ENCODE results near the gene MRPL54.
A peak's percentile ranks its signal among the peaks of the same experiment; 100 is the strongest.
"Not testable (repeated sequence)": the region's sequence is repeated elsewhere in the genome, so short reads cannot be mapped to it uniquely, and the experiment has no call there.

MRPL54 gene

GRCh38 chr19:3762130-3762473 lies 380 bp upstream of the MRPL54 start:
- peak overlapping the region; percentile 97 for H3K4me3 Mint-ChIP-seq
- peaks cover 14% of the 10 kb centered on the region for H3K4me1 Mint-ChIP-seq
- no peak for TF ChIP-seq CTCF (IDR thresholded peaks at IDR 0.05)
- no peaks in the 10 kb centered on the region for H3K9me3 Mint-ChIP-seq
- DNase-seq = no peak
- H3K27ac Mint-ChIP-seq = peak overlapping the region; percentile 100
- no peaks in the 10 kb centered on the region for H3K36me3 Mint-ChIP-seq (ENCODE audit: low read depth)
- H3K27me3 Mint-ChIP-seq (ENCODE audit: low read depth, poor library complexity) = no peaks in the 10 kb centered on the region

GRCh38 chr19:3765121-3765520 lies 2.6 kb downstream of the MRPL54 start:
- no peak overlapping the region for H3K4me3 Mint-ChIP-seq
- H3K27ac Mint-ChIP-seq = no peak overlapping the region
- no peaks in the 10 kb centered on the region for H3K27me3 Mint-ChIP-seq (ENCODE audit: low read depth, poor library complexity)
- peaks cover 18% of the 10 kb centered on the region for H3K4me1 Mint-ChIP-seq
- TF ChIP-seq CTCF (IDR thresholded peaks at IDR 0.05) = no peak
- DNase-seq = no peak
- H3K36me3 Mint-ChIP-seq (ENCODE audit: low read depth) = peaks cover 5% of the 10 kb centered on the region
- no peaks in the 10 kb centered on the region for H3K9me3 Mint-ChIP-seq

- H3K4me1 Mint-ChIP-seq = peaks cover 19% of the 10 kb centered on the region
- not testable (repeated sequence) for H3K27me3 Mint-ChIP-seq (ENCODE audit: low read depth, poor library complexity); H3K36me3 Mint-ChIP-seq (ENCODE audit: low read depth); H3K9me3 Mint-ChIP-seq; H3K4me3 Mint-ChIP-seq; H3K27ac Mint-ChIP-seq; DNase-seq
These were observed 3.3 kb downstream of the MRPL54 start for GRCh38 chr19:3765757-3766156.

GRCh38 chr19:3766520-3766919 lies 4.0 kb downstream of the MRPL54 start:
- DNase-seq = no peak
- Mint-ChIP-seq H3K9me3 (no peaks in the 10 kb centered on the region), H3K4me3 (no peak overlapping the region), H3K4me1 (peaks cover 19% of the 10 kb centered on the region), H3K36me3 (ENCODE audit: low read depth) (peaks cover 5% of the 10 kb centered on the region), H3K27me3 (ENCODE audit: low read depth, poor library complexity) (no peaks in the 10 kb centered on the region), H3K27ac (no peak overlapping the region)
- no peak for TF ChIP-seq CTCF (IDR thresholded peaks at IDR 0.05)

- peaks cover 5% of the 10 kb centered on the region for H3K36me3 Mint-ChIP-seq (ENCODE audit: low read depth)
- no peak overlapping the region for H3K27ac Mint-ChIP-seq
- no peaks in the 10 kb centered on the region for H3K27me3 Mint-ChIP-seq (ENCODE audit: low read depth, poor library complexity)
- no peak for DNase-seq
- TF ChIP-seq CTCF (IDR thresholded peaks at IDR 0.05) = no peak
- H3K4me1 Mint-ChIP-seq = peaks cover 25% of the 10 kb centered on the region
- no peak overlapping the region for H3K4me3 Mint-ChIP-seq
- H3K9me3 Mint-ChIP-seq = no peaks in the 10 kb centered on the region
These were observed 4.6 kb downstream of the MRPL54 start for GRCh38 chr19:3767050-3767449.

GRCh38 chr19:3768015-3768747 lies 5.7 kb downstream of the MRPL54 start:
- no peak overlapping the region for H3K4me3 Mint-ChIP-seq
- H3K4me1 Mint-ChIP-seq = peaks cover 30% of the 10 kb centered on the region
- no peak for DNase-seq
- no peak overlapping the region for H3K27ac Mint-ChIP-seq
- H3K36me3 Mint-ChIP-seq (ENCODE audit: low read depth) = peaks cover 5% of the 10 kb centered on the region
- no peaks in the 10 kb centered on the region for H3K27me3 Mint-ChIP-seq (ENCODE audit: low read depth, poor library complexity)
- no peak for TF ChIP-seq CTCF (IDR thresholded peaks at IDR 0.05)
- H3K9me3 Mint-ChIP-seq = no peaks in the 10 kb centered on the region
